Mucosa of descending colon (tissue), 3 donors: ENCODE data around the gene KRT74. TPM values are rescaled to one million over a fixed set of nuclear protein-coding genes. Genes with fewer than 3 reads are reported as not detected.

Experiments
- ATAC-seq: fragments of 200-7000 bp; cut with Tn5 transposase; one replicate; pipeline ENCODE4 v1.9.1; 2020; ENCODE audit warnings: mild to moderate bottlenecking, moderate library complexity
- DNase-seq, 3 donors: peaks; one replicate each; pipeline ENCODE4 v3.0.0-alpha.2; 2020
- H3K36me3 ChIP-seq: fragments of 200-600 bp; one replicate; pipeline ENCODE4 v1.8.0; 2021; ENCODE audit warnings: low read depth, mild to moderate bottlenecking
- H3K4me1 ChIP-seq: fragments of 200-600 bp; one replicate; pipeline ENCODE4 v1.8.0; 2021; ENCODE audit warnings: low read depth, mild to moderate bottlenecking
- H3K4me3 ChIP-seq: fragments of 200-600 bp; one replicate; pipeline ENCODE4 v1.8.0; 2021; ENCODE audit warnings: mild to moderate bottlenecking
- H3K9me3 ChIP-seq: fragments of 200-600 bp; one replicate; pipeline ENCODE4 v1.8.0; 2021; ENCODE audit warnings: mild to moderate bottlenecking
- CTCF ChIP-seq: fragments of 200-600 bp; IDR thresholded peaks from one replicate; pipeline ENCODE4 v1.8.0; 2022; ENCODE audit warnings: antibody characterized with exemption, mild to moderate bottlenecking
- intact Hi-C, 2 donors: fragments of 100-400 bp; cut with DNase I in 1 of 2; cut with micrococcal nuclease in 1 of 2; formaldehyde crosslinking; loops; one replicate each; pipeline versions ENCODE4 v1.11.0 to v1.11.1; 2022; cut with DNase I, micrococcal nuclease
- total RNA-seq, 3 donors: library from RNA; stranded (reverse); fragmentation: NEBNext Ultra II Directional in 2 of 3; extraction: Animal tissue kit (Norgen Biotek cat#: 25700) in 2 of 3; gene quantifications; one replicate each; pipeline versions ENCODE4 v1.2.1 to v1.2.4, GENCODE V29; 2021 to 2023
- donor health status: DM: no; HTN: no; CAD: no; lungs with moderate emphysema.
- donor health status: DM: no; HTN: no; CAD: no.
- donor health status: DM: no; HTN: yes; CAD: no.

KRT74 gene
- total RNA-seq, 3 donors from 2014 or later, result not detected

- H3K4me1 ChIP-seq, result no peaks in the 10 kb centered on the region
- H3K9me3 ChIP-seq, result no peaks in the 10 kb centered on the region
- no peak for DNase-seq
- H3K36me3 ChIP-seq, result no peaks in the 10 kb centered on the region
- no peak overlapping the region for H3K4me3 ChIP-seq
- TF ChIP-seq CTCF, result no peak
- no peak for ATAC-seq
- intact Hi-C loops, result no loop called here
Measured at GRCh38 chr12:52552055-52552454, 21.6 kb downstream of the KRT74 start.

GRCh38 chr12:52551216-52551865, 22.3 kb downstream of the KRT74 start:
- no peak for DNase-seq
- ATAC-seq, result peak; percentile 25
- no peaks in the 10 kb centered on the region for H3K4me1 ChIP-seq
- TF ChIP-seq CTCF, result no peak
- H3K4me3 ChIP-seq, result no peak overlapping the region
- no peaks in the 10 kb centered on the region for H3K36me3 ChIP-seq
- intact Hi-C loops, result no loop called here
- H3K9me3 ChIP-seq, result no peaks in the 10 kb centered on the region

GRCh38 chr12:52546126-52546525, 27.5 kb downstream of the KRT74 start:
- TF ChIP-seq CTCF, result no peak
- no peaks in the 10 kb centered on the region for H3K9me3 ChIP-seq
- H3K4me1 ChIP-seq, result no peaks in the 10 kb centered on the region
- ATAC-seq (no peak), DNase-seq (no peak)
- H3K36me3 ChIP-seq, result no peaks in the 10 kb centered on the region
- no peak overlapping the region for H3K4me3 ChIP-seq
- intact Hi-C loops, result no loop called here

- no peak for ATAC-seq
- no peak for TF ChIP-seq CTCF
- H3K4me1 ChIP-seq, result no peaks in the 10 kb centered on the region
- no peaks in the 10 kb centered on the region for H3K36me3 ChIP-seq
- no peaks in the 10 kb centered on the region for H3K9me3 ChIP-seq
- intact Hi-C loops, result no loop called here
- no peak for DNase-seq
- H3K4me3 ChIP-seq, result no peak overlapping the region
Measured at GRCh38 chr12:52543985-52544883, 29.4 kb downstream of the KRT74 start.

- no peak for TF ChIP-seq CTCF
- DNase-seq, result no peak
- Histone ChIP-seq H3K4me3 (no peak overlapping the region), H3K9me3 (no peaks in the 10 kb centered on the region), H3K36me3 (no peaks in the 10 kb centered on the region), H3K4me1 (no peaks in the 10 kb centered on the region)
- intact Hi-C loops, result no loop called here
- ATAC-seq, result no peak
Measured at GRCh38 chr12:52542785-52543318, 30.8 kb downstream of the KRT74 start.
